OCI-LY7 (cell line): Measurements from ENCODE around the gene HRAS. TPM values are rescaled to one million over a fixed set of nuclear protein-coding genes. Genes with fewer than 3 reads are reported as not detected.
A peak's percentile ranks its signal among the peaks of the same experiment; 100 is the strongest.
"Not testable (repeated sequence)": the region's sequence is repeated elsewhere in the genome, so short reads cannot be mapped to it uniquely, and the experiment has no call there.

Experiments
- BruUV-seq: library from RNA; stranded (reverse); fragments of 400-500 nt; replicated peaks from 2 replicates; lab custom pipeline; 2021; lab: Mats Ljungman, UMichigan
- CTCF ChIA-PET: fragments of 300-600 bp; sonication (Branson Sonifier 250); formaldehyde crosslinking; loops from one replicate; lab custom pipeline; 2022; ENCODE audit warnings: antibody characterized with exemption; ENCODE audit not compliant: unreplicated experiment; lab: Charles Lee
- POLR2A ChIA-PET: fragments of 300-600 bp; sonication (Branson Sonifier 250); formaldehyde crosslinking; loops from one replicate; lab custom pipeline; 2022; ENCODE audit warnings: antibody characterized with exemption; lab: Charles Lee
- DNase-seq: peaks from one replicate; pipeline ENCODE4 v3.0.0-alpha.2; 2015; ENCODE audit warnings: low spot score
- H2AFZ ChIP-seq: fragments of 200-600 bp; sonication (generic), shearing (Covaris generic); 2 replicates; pipeline ENCODE4 v1.6.1; 2014; ENCODE audit warnings: mild to moderate bottlenecking, antibody characterized with exemption, low read length, moderate library complexity
- H3K27ac ChIP-seq: fragments of 200-600 bp; sonication (generic); 2 replicates; pipeline ENCODE4 v1.5.1; 2014; ENCODE audit warnings: mixed run types, low read depth, mild to moderate bottlenecking, moderate library complexity, low read length, inconsistent platforms; ENCODE audit not compliant: poor library complexity, severe bottlenecking
- H3K36me3 ChIP-seq: fragments of 200-600 bp; sonication (generic); 2 replicates; pipeline ENCODE4 v1.6.1; 2014; ENCODE audit warnings: mild to moderate bottlenecking, antibody characterized with exemption, low read length, moderate library complexity, mixed read lengths; ENCODE audit not compliant: insufficient read depth
- H3K4me1 ChIP-seq: fragments of 200-600 bp; sonication (generic); 2 replicates; pipeline ENCODE4 v1.5.1; 2014; ENCODE audit warnings: mild to moderate bottlenecking, low read length; ENCODE audit not compliant: insufficient read depth, poor library complexity, severe bottlenecking
- H3K4me2 ChIP-seq: fragments of 200-600 bp; sonication (generic); 2 replicates; pipeline ENCODE4 v1.6.1; 2014; ENCODE audit warnings: mild to moderate bottlenecking, low read length
- H3K4me3 ChIP-seq: fragments of 200-600 bp; sonication (generic); 2 replicates; pipeline ENCODE4 v1.5.1; 2014; ENCODE audit warnings: mild to moderate bottlenecking, low read depth, low read length; ENCODE audit not compliant: poor library complexity, severe bottlenecking
- H3K79me2 ChIP-seq: fragments of 200-600 bp; sonication (generic); 2 replicates; pipeline ENCODE4 v1.6.1; 2016; ENCODE audit warnings: low read depth, mild to moderate bottlenecking, low read length, moderate library complexity, mixed read lengths; ENCODE audit not compliant: insufficient read depth
- H3K9me2 ChIP-seq: fragments of 200-600 bp; sonication (generic); 2 replicates; pipeline ENCODE4 v1.6.1; 2016; ENCODE audit warnings: mild to moderate bottlenecking, low read length, mixed read lengths; ENCODE audit not compliant: insufficient read depth
- H3K9me3 ChIP-seq: fragments of 200-600 bp; sonication (generic); 2 replicates; pipeline ENCODE4 v1.6.1; 2014; ENCODE audit warnings: mild to moderate bottlenecking, mixed run types, low read length, mixed read lengths
- H4K20me1 ChIP-seq: fragments of 200-600 bp; sonication (generic); 2 replicates; pipeline ENCODE4 v1.6.1; 2014; ENCODE audit warnings: mild to moderate bottlenecking, antibody characterized with exemption, low read length, moderate library complexity, mixed read lengths; ENCODE audit not compliant: insufficient read depth
- EZH2phosphoT487 ChIP-seq: fragments of 200-600 bp; sonication (generic); IDR thresholded peaks from 2 replicates; pipeline ENCODE4 v1.6.1; 2018; ENCODE audit warnings: low read depth, borderline replicate concordance, mild to moderate bottlenecking, mixed run types, antibody characterized with exemption, low read length, moderate library complexity, mixed read lengths
- intact Hi-C: fragments of 100-400 bp; cut with micrococcal nuclease; formaldehyde crosslinking; loops from one replicate; pipeline ENCODE4 v1.10.0; 2022; ENCODE audit not compliant: unreplicated experiment
- total RNA-seq, 2 experiments: library from RNA; depleted of rRNA in 1 of 2; stranded (reverse); fragments of >200 nt in 1 of 2; shearing (Covaris generic) in 1 of 2; gene quantifications; 2 replicates each; pipeline ENCODE4 v1.2.3, GENCODE V29; 2014 to 2022
- TF ChIP-seq, protein P1 (sequence below): fragments of 200-600 bp; sonication (generic); conservative IDR thresholded peaks from 2 replicates; pipeline ENCODE4 v1.5.1; 2014; ENCODE audit warnings: mild to moderate bottlenecking, antibody characterized with exemption, low read length, moderate library complexity, mixed read lengths

HRAS gene
- total RNA-seq, 2 experiments from 2014 or later, result 46.9 to 53.0 TPM

DNA sequence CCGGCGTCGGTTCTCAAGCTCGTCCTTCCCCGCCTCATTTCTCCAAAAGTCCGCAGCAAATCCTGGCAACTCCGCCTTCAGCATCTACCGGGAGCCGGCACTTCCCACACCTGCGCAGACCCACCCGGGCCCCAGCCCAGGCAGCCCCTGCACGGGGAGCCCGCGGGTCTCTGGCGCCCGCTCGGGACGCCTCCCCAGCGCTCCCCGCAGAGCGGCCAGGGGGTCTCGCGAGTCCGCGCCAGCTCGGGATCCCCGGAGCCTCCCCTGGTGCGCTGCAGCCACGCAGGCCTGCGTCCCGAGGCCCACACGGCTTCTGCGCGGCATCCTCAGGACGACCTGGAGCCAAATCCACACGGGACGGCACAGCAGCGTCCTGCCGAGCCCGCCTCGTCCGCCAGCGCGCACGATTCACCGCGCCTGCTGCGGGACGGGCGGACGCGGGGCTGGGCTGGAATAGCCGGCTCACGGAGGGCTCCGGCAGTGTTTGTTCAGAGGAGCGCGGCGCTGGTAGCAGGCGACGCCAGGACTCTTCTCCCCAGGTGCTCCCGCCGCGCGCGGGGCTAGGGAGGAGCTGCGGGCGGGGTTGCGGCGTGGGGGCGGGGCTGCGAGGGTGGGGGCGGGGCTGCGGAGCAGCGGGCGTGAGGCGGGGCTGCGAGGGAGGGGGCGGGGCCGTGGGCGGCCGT is 40.1 kb upstream of the HRAS start:
- peak; percentile 78 for DNase-seq
- Histone ChIP-seq H3K4me3 (peak overlapping the region; percentile 67), H2AFZ (peak overlapping the region; percentile 27), H3K9me3 (no peaks in the 10 kb centered on the region), H3K4me2 (peak overlapping the region; percentile 74), H4K20me1 (peaks cover 29% of the 10 kb centered on the region), H3K36me3 (peaks cover 18% of the 10 kb centered on the region; the same call in 1 of the 2 replicates), H3K4me1 (peaks cover 38% of the 10 kb centered on the region), H3K27ac (no peak overlapping the region), H3K9me2 (no peaks in the 10 kb centered on the region), H3K79me2 (peaks cover 37% of the 10 kb centered on the region)
- ChIA-PET CTCF (no interaction called here), POLR2A (interaction anchor here (0.6 to 1.4 kb wide), 6 partner anchors 14 to 222 kb away, joined by 3 to 5 read pairs (median 3); no protein-coding TSS in a partner anchor)
- no TSS peak for BruUV-seq
- intact Hi-C loops, result loop anchor here (5.0 kb wide), 2 partner anchors 42 to 232 kb away; partner anchors contain the start of genes IRF7, PIDD1 and RPLP2
- no peak for TF ChIP-seq EZH2phosphoT487
- TF ChIP-seq, protein P1, sequence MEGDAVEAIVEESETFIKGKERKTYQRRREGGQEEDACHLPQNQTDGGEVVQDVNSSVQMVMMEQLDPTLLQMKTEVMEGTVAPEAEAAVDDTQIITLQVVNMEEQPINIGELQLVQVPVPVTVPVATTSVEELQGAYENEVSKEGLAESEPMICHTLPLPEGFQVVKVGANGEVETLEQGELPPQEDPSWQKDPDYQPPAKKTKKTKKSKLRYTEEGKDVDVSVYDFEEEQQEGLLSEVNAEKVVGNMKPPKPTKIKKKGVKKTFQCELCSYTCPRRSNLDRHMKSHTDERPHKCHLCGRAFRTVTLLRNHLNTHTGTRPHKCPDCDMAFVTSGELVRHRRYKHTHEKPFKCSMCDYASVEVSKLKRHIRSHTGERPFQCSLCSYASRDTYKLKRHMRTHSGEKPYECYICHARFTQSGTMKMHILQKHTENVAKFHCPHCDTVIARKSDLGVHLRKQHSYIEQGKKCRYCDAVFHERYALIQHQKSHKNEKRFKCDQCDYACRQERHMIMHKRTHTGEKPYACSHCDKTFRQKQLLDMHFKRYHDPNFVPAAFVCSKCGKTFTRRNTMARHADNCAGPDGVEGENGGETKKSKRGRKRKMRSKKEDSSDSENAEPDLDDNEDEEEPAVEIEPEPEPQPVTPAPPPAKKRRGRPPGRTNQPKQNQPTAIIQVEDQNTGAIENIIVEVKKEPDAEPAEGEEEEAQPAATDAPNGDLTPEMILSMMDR, result no peak

GRCh38 chr11:574632-575312 is 39.4 kb upstream of the HRAS start:
- Histone ChIP-seq H3K36me3 (peaks cover 14% of the 10 kb centered on the region; the same call in 1 of the 2 replicates), H2AFZ (peak overlapping the region; percentile 27), H3K4me3 (peak overlapping the region; percentile 67), H3K9me3 (no peaks in the 10 kb centered on the region), H4K20me1 (peaks cover 26% of the 10 kb centered on the region), H3K9me2 (no peaks in the 10 kb centered on the region), H3K4me2 (peak overlapping the region; percentile 74), H3K4me1 (peaks cover 38% of the 10 kb centered on the region), H3K27ac (no peak overlapping the region), H3K79me2 (peaks cover 30% of the 10 kb centered on the region)
- CTCF ChIA-PET, result no interaction called here
- no peak for TF ChIP-seq EZH2phosphoT487
- TF ChIP-seq, protein P1, result no peak
- intact Hi-C loops, result loop anchor here (5.0 kb wide), 2 partner anchors 43 to 233 kb away; partner anchors contain the start of genes IRF7, PIDD1 and RPLP2
- no peak for DNase-seq
- POLR2A ChIA-PET, result interaction anchor here (1.4 kb wide), 1 partner anchor 13 kb away, joined by 3 read pairs; no protein-coding TSS in a partner anchor
- BruUV-seq, result no TSS peak

- intact Hi-C loops, H3K4me3 ChIP-seq: not testable (repeated sequence)
- peaks cover 20% of the 10 kb centered on the region for H4K20me1 ChIP-seq
Measured at GRCh38 chr11:574031-574570, 38.7 kb upstream of the HRAS start.

More at GRCh38 chr11:574031-574570, 38.7 kb upstream of the HRAS start:
- Histone ChIP-seq H3K79me2 (peaks cover 24% of the 10 kb centered on the region), H3K4me2 (peak overlapping the region; percentile 74; the same call in 1 of the 2 replicates), H3K4me1 (peaks cover 36% of the 10 kb centered on the region)
- H3K9me3 ChIP-seq, CTCF ChIA-PET, BruUV-seq, POLR2A ChIA-PET, H3K36me3 ChIP-seq, H2AFZ ChIP-seq, H3K27ac ChIP-seq, H3K9me2 ChIP-seq, DNase-seq: not testable (repeated sequence)
